ENCODE measurements around the gene TBPL1. TPM values are rescaled to one million over a fixed set of nuclear protein-coding genes. Genes with fewer than 3 reads are reported as not detected.
A peak's percentile ranks its signal among the peaks of the same experiment; 100 is the strongest.

TBPL1 gene
- total RNA-seq, 1 donor from 2014 or later: 13.4 TPM

- H3K27me3 ChIP-seq (ENCODE audit: low read depth): no peaks in the 10 kb centered on the region
- DNase-seq: no peak
- TF ChIP-seq CTCF (IDR thresholded peaks at IDR 0.05; ENCODE audit: borderline replicate concordance): no peak
- H3K9me3 ChIP-seq (replicated peaks): no peaks in the 10 kb centered on the region
- intact Hi-C loops (cut with micrococcal nuclease): no loop called here
- H3K4me3 ChIP-seq: no peak overlapping the region
- no peak overlapping the region for H3K27ac ChIP-seq (replicated peaks)
- peaks cover 17% of the 10 kb centered on the region for H3K4me1 ChIP-seq
- no peaks in the 10 kb centered on the region for H3K36me3 ChIP-seq
These were observed 61.6 kb downstream of the TBPL1 start for GRCh38 chr6:134014588-134015137.

GRCh38 chr6:134015719-134016557 lies 62.9 kb downstream of the TBPL1 start:
- Histone ChIP-seq H3K27me3 (ENCODE audit: low read depth) (no peaks in the 10 kb centered on the region), H3K36me3 (no peaks in the 10 kb centered on the region), H3K4me3 (no peak overlapping the region), H3K27ac (replicated peaks) (no peak overlapping the region), H3K4me1 (peaks cover 30% of the 10 kb centered on the region), H3K9me3 (replicated peaks) (no peaks in the 10 kb centered on the region)
- DNase-seq: no peak
- intact Hi-C loops (cut with micrococcal nuclease): no loop called here
- TF ChIP-seq CTCF (IDR thresholded peaks at IDR 0.05; ENCODE audit: borderline replicate concordance): no peak

GRCh38 chr6:134016558-134016814 lies 63.5 kb downstream of the TBPL1 start:
- Histone ChIP-seq H3K27me3 (ENCODE audit: low read depth) (no peaks in the 10 kb centered on the region), H3K27ac (replicated peaks) (no peak overlapping the region), H3K36me3 (no peaks in the 10 kb centered on the region), H3K4me1 (peaks cover 35% of the 10 kb centered on the region), H3K4me3 (no peak overlapping the region), H3K9me3 (replicated peaks) (no peaks in the 10 kb centered on the region)
- no peak for DNase-seq
- no peak for TF ChIP-seq CTCF (IDR thresholded peaks at IDR 0.05; ENCODE audit: borderline replicate concordance)
- intact Hi-C loops (cut with micrococcal nuclease): no loop called here

GRCh38 chr6:134020071-134020470 lies 67.0 kb downstream of the TBPL1 start:
- peaks cover 35% of the 10 kb centered on the region for H3K4me1 ChIP-seq
- H3K36me3 ChIP-seq: no peaks in the 10 kb centered on the region
- no peaks in the 10 kb centered on the region for H3K9me3 ChIP-seq (replicated peaks)
- H3K27ac ChIP-seq (replicated peaks): peak overlapping the region; percentile 35
- no peak for TF ChIP-seq CTCF (IDR thresholded peaks at IDR 0.05; ENCODE audit: borderline replicate concordance)
- H3K27me3 ChIP-seq (ENCODE audit: low read depth): no peaks in the 10 kb centered on the region
- intact Hi-C loops (cut with micrococcal nuclease): no loop called here
- DNase-seq: no peak
- no peak overlapping the region for H3K4me3 ChIP-seq

GRCh38 chr6:134020543-134020942 lies 67.5 kb downstream of the TBPL1 start:
- intact Hi-C loops (cut with micrococcal nuclease): no loop called here
- Histone ChIP-seq H3K36me3 (no peaks in the 10 kb centered on the region), H3K27me3 (ENCODE audit: low read depth) (no peaks in the 10 kb centered on the region), H3K9me3 (replicated peaks) (no peaks in the 10 kb centered on the region), H3K4me3 (no peak overlapping the region), H3K27ac (replicated peaks) (peak overlapping the region; percentile 35), H3K4me1 (peaks cover 30% of the 10 kb centered on the region)
- DNase-seq: no peak
- TF ChIP-seq CTCF (IDR thresholded peaks at IDR 0.05; ENCODE audit: borderline replicate concordance): no peak
